Testis (tissue), 2 donors: ENCODE results near the gene AGRN.

Experiments
- CTCF ChIP-seq, 3 experiments: fragments of 450-650 bp in 2 of 3; fragments of 200-600 bp in 1 of 3; sonication (generic) in 1 of 3; IDR thresholded peaks; one replicate each; pipeline ENCODE4 v1.5.1; 2016 to 2019; ENCODE audit warnings: antibody characterized with exemption in 3 of 3, mild to moderate bottlenecking in 2 of 3, moderate library complexity in 1 of 3
- POLR2A ChIP-seq: fragments of 450-650 bp; IDR thresholded peaks from one replicate; pipeline ENCODE4 v1.6.1; 2017; ENCODE audit warnings: antibody characterized with exemption, mild to moderate bottlenecking, moderate library complexity

GRCh38 chr1:1075148-1075935 is 55.4 kb downstream of the AGRN start:
- no peak for TF ChIP-seq POLR2A
- no peak for TF ChIP-seq CTCF (IDR thresholded peaks at IDR 0.05)
